AG09309 (cell line): ENCODE results near the gene CTNNBL1.

Source experiments
- DNase-seq: peaks from one replicate; pipeline ENCODE4 v3.0.0-alpha.2; 2010; ENCODE audit warnings: low read depth
- H3K4me3 ChIP-seq: 2 replicates; pipeline ENCODE4 v1.5.1; 2011; ENCODE audit warnings: mild to moderate bottlenecking, low read depth, low read length, moderate library complexity; ENCODE audit not compliant: control insufficient read depth
- CTCF ChIP-seq: IDR thresholded peaks from 2 replicates; pipeline ENCODE4 v1.5.1; 2011; ENCODE audit warnings: mild to moderate bottlenecking, low read depth, low read length, inconsistent platforms; ENCODE audit not compliant: insufficient read depth, control insufficient read depth; ENCODE audit errors: missing control alignments

CTNNBL1 gene

GRCh38 chr20:37890643-37891042, 196.8 kb downstream of the CTNNBL1 start:
- no peak overlapping the region for H3K4me3 ChIP-seq
- DNase-seq = no peak
- no peak for TF ChIP-seq CTCF

DNA sequence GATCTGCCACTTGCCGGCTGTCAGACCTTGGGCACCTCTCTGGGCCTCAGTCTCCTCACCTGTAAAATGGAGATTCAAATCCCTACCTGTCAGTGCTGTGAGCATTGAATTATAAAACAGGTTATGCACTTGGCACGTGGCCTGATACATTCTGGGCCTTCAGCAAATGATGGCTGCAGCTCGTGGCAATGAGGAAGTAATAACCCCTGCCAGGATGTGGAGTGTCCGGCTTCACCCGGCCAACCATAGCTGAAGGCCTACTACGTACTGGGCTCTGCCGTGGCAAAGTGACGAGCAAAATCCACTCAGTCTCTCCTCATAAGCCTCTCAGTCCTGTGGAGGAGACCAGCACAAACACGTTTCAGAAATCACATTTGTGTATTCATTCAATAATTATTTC, 198.2 kb downstream of the CTNNBL1 start:
- no peak for TF ChIP-seq CTCF
- no peak for DNase-seq
- H3K4me3 ChIP-seq = no peak overlapping the region

- no peak for TF ChIP-seq CTCF
- no peak for DNase-seq
Measured at GRCh38 chr20:37893566-37894241, 199.9 kb downstream of the CTNNBL1 start.

GRCh38 chr20:37894454-37894853, 200.6 kb downstream of the CTNNBL1 start:
- no peak overlapping the region for H3K4me3 ChIP-seq
- TF ChIP-seq CTCF = no peak
- DNase-seq = no peak

More at GRCh38 chr20:37893566-37894241, 199.9 kb downstream of the CTNNBL1 start:
- no peak overlapping the region for H3K4me3 ChIP-seq

DNA sequence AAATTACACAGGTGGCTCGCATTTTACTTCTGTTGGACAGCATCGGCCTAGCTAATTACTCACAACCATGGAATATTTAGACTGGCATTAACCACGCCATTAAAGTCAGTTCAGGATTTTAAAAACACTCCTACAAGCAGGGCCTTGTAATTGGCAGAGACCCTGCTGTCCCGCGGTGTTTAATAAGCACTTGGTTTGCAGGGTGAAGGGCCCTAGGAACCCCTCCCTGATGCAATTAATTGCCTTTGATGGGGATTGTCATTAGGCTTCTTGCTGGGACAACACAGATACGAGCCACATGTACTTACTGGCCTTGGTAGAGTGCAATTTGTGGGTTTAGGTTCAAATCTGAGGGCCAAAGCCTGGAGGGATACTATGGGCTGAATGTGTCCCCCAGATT, 201.3 kb downstream of the CTNNBL1 start:
- H3K4me3 ChIP-seq = no peak overlapping the region
- no peak for TF ChIP-seq CTCF
- DNase-seq = no peak

- DNase-seq = no peak
- peak; percentile 16 for TF ChIP-seq CTCF
- H3K4me3 ChIP-seq = no peak overlapping the region
Measured at GRCh38 chr20:37896932-37897548, 203.2 kb downstream of the CTNNBL1 start.
